CD4-positive, alpha-beta T cell (primary cell): ENCODE data around the gene TTLL3. TPM values are rescaled to one million over a fixed set of nuclear protein-coding genes. Genes with fewer than 3 reads are reported as not detected.

Experiments used
- ATAC-seq: fragments of 200-7000 bp; cut with Tn5 transposase; one replicate; pipeline ENCODE4 v1.10.0; 2022; ENCODE audit warnings: mild to moderate bottlenecking; ENCODE audit not compliant: poor library complexity
- CTCF ChIA-PET: fragments of 350-600 bp; sonication (Branson Sonifier 250); formaldehyde crosslinking; loops from one replicate; lab custom pipeline; 2021; ENCODE audit warnings: antibody characterized with exemption, inconsistent platforms; lab: Charles Lee
- POLR2A ChIA-PET: fragments of 350-600 bp; sonication (Branson Sonifier 250); formaldehyde crosslinking; loops from one replicate; lab custom pipeline; 2021; ENCODE audit warnings: antibody characterized with exemption, inconsistent platforms; lab: Charles Lee
- DNase-seq, 14 experiments: peaks; one replicate each; pipeline ENCODE4 v3.0.0-alpha.2; 2013 to 2020; ENCODE audit warnings: mixed read lengths in 2 of 14
- H3K27ac ChIP-seq, 2 donors: one replicate each; pipeline versions ENCODE4 v1.5.1 to v1.7.0; 2013; ENCODE audit warnings: low read length in 2 of 2, low read depth in 1 of 2, mild to moderate bottlenecking in 1 of 2
- H3K27me3 ChIP-seq, 2 experiments: 1 replicate in 1 of 2; 2 replicates in 1 of 2; pipeline versions ENCODE4 v1.6.1 to v1.7.0; 2013; ENCODE audit warnings: low read length in 2 of 2, control low read depth in 1 of 2, mild to moderate bottlenecking in 1 of 2, moderate library complexity in 1 of 2; ENCODE audit not compliant: insufficient read depth in 2 of 2, control insufficient read depth in 1 of 2
- H3K36me3 ChIP-seq: one replicate; pipeline ENCODE4 v1.6.1; 2013; ENCODE audit warnings: low read length, control low read depth; ENCODE audit not compliant: insufficient read depth
- H3K4me1 ChIP-seq: one replicate; pipeline ENCODE4 v1.6.1; 2013; ENCODE audit warnings: low read length, control low read depth; ENCODE audit not compliant: insufficient read depth
- H3K4me3 ChIP-seq: one replicate; pipeline ENCODE4 v1.5.1; 2013; ENCODE audit warnings: mild to moderate bottlenecking, low read length, moderate library complexity
- H3K9me3 ChIP-seq, 2 experiments: 1 replicate in 1 of 2; 2 replicates in 1 of 2; pipeline versions ENCODE4 v1.6.1 to v1.7.0; 2013; ENCODE audit warnings: low read length in 2 of 2, mild to moderate bottlenecking in 2 of 2, control low read depth in 1 of 2, moderate library complexity in 1 of 2; ENCODE audit not compliant: control insufficient read depth in 1 of 2, insufficient read depth in 1 of 2
- H3K27ac Mint-ChIP-seq: one replicate; pipeline ENCODE4 v1.8.0; 2020; ENCODE audit warnings: mixed read lengths
- H3K27me3 Mint-ChIP-seq: one replicate; pipeline ENCODE4 v1.8.0; 2021; ENCODE audit warnings: mixed read lengths
- H3K36me3 Mint-ChIP-seq: one replicate; pipeline ENCODE4 v1.8.0; 2021; ENCODE audit warnings: low read depth, mixed read lengths
- H3K4me1 Mint-ChIP-seq: one replicate; pipeline ENCODE4 v1.8.0; 2021; ENCODE audit warnings: low read depth, mixed read lengths
- H3K4me3 Mint-ChIP-seq: one replicate; pipeline ENCODE4 v1.8.0; 2020; ENCODE audit warnings: mild to moderate bottlenecking, mixed read lengths
- H3K9me3 Mint-ChIP-seq: one replicate; pipeline ENCODE4 v1.8.0; 2020; ENCODE audit warnings: mixed read lengths
- intact Hi-C, 2 experiments: fragments of 100-400 bp; cut with DNase I in 1 of 2; cut with micrococcal nuclease in 1 of 2; formaldehyde crosslinking; loops; one replicate each; pipeline versions ENCODE4 v1.15.1 to v1.9.0; 2023 to 2025; cut with DNase I, micrococcal nuclease
- polyA plus RNA-seq, 2 donors: library from polyadenylated mRNA; unstranded; fragments of 120-200 nt; gene quantifications; one replicate each; pipeline ENCODE4 v1.2.1, GENCODE V29; 2013
- total RNA-seq, 174 experiments: library from RNA in 2 of 174; stranded (reverse) in 2 of 174; gene quantifications; one replicate each; pipeline ENCODE4 v1.2.3 and lab custom pipeline; 2021 to 2026
- TF ChIP-seq, protein P1 (sequence below): fragments of 200-600 bp; IDR thresholded peaks from one replicate; pipeline ENCODE4 v1.8.0; 2022; ENCODE audit warnings: antibody characterized with exemption, mild to moderate bottlenecking

TTLL3 gene, protein sequence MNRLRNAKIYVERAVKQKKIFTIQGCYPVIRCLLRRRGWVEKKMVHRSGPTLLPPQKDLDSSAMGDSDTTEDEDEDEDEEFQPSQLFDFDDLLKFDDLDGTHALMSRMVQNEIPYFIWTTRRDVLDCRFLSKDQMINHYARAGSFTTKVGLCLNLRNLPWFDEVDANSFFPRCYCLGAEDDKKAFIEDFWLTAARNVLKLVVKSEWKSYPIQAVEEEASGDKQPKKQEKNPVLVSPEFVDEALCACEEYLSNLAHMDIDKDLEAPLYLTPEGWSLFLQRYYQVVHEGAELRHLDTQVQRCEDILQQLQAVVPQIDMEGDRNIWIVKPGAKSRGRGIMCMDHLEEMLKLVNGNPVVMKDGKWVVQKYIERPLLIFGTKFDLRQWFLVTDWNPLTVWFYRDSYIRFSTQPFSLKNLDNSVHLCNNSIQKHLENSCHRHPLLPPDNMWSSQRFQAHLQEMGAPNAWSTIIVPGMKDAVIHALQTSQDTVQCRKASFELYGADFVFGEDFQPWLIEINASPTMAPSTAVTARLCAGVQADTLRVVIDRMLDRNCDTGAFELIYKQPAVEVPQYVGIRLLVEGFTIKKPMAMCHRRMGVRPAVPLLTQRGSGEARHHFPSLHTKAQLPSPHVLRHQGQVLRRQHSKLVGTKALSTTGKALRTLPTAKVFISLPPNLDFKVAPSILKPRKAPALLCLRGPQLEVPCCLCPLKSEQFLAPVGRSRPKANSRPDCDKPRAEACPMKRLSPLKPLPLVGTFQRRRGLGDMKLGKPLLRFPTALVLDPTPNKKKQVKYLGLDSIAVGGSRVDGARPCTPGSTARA
- total RNA-seq (10 to 100 TPM; 50.5 to 58.6 TPM), total RNA-seq (lab: John Stamatoyannopoulos, UW) (3.7 to 39.6 (median 15.6) reads per million in 172 experiments)
- polyA plus RNA-seq (2013, experiment 1 of 2): 29.4 TPM
- polyA plus RNA-seq (2013, experiment 2 of 2): 43.8 TPM

DNA sequence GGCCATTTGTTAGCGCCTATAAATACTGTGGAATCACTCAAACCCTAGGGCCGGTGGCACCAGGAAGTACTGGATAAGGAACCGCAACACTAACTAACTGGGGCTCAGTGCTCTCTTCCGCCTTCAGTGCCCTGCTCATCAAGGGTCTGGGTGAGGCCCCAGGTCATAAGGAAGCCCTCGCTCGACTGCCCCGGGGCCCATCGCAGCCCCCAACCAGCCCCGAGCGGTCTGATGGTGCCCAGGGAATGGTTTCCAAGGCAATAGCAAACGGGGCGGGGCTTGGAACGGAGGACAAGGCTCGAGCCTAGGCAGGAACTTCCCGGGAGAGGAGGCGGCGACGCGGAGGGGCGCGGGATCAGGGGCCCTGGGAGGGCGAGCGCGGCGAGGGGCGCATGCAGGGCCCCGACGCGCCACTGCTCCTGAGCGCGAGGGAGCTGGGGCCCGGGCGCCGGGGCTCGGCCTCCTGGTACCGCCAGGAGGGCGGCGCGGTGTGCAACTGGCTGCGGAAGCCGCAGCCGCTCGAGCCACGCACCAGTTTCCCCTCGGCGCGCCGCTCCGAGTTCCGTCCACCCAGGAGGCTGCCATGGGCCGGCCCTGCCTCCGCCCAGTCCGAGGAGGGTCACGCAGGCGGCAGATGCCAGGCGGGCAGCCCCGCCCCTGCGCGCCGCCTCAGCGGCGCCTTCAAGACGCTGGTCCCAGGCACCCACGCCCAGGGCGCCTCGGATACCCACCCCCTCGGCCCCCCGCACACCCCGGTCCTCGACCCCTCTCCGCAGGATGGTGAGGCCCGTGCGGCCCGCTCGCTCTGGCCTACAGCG, at the start of gene TTLL3:
TTLL3 (plus strand) TSS at position 648 of the 818 bp plus-strand sequence. CDS start 400 bp downstream, outside the sequence.
- intact Hi-C loops: loop anchor here (1.0 to 5.0 kb wide), 3 partner anchors 17 to 63 kb away; partner anchors contain the start of genes ARPC4 (in 2 of the 2), OGG1 (in 1 of the 2) and TADA3 (in 1 of the 2)
- TF ChIP-seq, protein P1, sequence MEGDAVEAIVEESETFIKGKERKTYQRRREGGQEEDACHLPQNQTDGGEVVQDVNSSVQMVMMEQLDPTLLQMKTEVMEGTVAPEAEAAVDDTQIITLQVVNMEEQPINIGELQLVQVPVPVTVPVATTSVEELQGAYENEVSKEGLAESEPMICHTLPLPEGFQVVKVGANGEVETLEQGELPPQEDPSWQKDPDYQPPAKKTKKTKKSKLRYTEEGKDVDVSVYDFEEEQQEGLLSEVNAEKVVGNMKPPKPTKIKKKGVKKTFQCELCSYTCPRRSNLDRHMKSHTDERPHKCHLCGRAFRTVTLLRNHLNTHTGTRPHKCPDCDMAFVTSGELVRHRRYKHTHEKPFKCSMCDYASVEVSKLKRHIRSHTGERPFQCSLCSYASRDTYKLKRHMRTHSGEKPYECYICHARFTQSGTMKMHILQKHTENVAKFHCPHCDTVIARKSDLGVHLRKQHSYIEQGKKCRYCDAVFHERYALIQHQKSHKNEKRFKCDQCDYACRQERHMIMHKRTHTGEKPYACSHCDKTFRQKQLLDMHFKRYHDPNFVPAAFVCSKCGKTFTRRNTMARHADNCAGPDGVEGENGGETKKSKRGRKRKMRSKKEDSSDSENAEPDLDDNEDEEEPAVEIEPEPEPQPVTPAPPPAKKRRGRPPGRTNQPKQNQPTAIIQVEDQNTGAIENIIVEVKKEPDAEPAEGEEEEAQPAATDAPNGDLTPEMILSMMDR: no peak
- Mint-ChIP-seq H3K9me3 (no peaks in the 10 kb centered on the region), H3K4me1 (peaks cover 40% of the 10 kb centered on the region), H3K27me3 (no peaks in the 10 kb centered on the region), H3K27ac (peak within 1 kb of the TSS; percentile 83), H3K4me3 (peak within 1 kb of the TSS; percentile 88), H3K36me3 (peaks cover 43% of the 10 kb centered on the region)
- peak; percentile 22 to 72 (median 38) for DNase-seq
- POLR2A ChIA-PET: interaction anchor here (0.6 to 5.9 kb wide), 10 partner anchors 17 to 511 kb away, joined by 3 to 64 read pairs (median 6); partner anchors contain the start of genes ARPC4, BRPF1, CRELD1 and JAGN1
- Histone ChIP-seq H3K9me3 (no peaks in the 10 kb centered on the region), H3K4me1 (peaks cover 35% of the 10 kb centered on the region), H3K27me3 (no peaks in the 10 kb centered on the region), H3K4me3 (peak within 1 kb of the TSS; percentile 68), H3K36me3 (peaks cover 30% of the 10 kb centered on the region), H3K27ac (peak within 1 kb of the TSS; percentile 70 to 85)
- ATAC-seq: peak; percentile 66
- CTCF ChIA-PET: interaction anchor here (1.3 to 1.5 kb wide), 2 partner anchors 17 to 83 kb away, joined by 5 to 8 read pairs; partner anchors contain the start of gene ARPC4

DNA sequence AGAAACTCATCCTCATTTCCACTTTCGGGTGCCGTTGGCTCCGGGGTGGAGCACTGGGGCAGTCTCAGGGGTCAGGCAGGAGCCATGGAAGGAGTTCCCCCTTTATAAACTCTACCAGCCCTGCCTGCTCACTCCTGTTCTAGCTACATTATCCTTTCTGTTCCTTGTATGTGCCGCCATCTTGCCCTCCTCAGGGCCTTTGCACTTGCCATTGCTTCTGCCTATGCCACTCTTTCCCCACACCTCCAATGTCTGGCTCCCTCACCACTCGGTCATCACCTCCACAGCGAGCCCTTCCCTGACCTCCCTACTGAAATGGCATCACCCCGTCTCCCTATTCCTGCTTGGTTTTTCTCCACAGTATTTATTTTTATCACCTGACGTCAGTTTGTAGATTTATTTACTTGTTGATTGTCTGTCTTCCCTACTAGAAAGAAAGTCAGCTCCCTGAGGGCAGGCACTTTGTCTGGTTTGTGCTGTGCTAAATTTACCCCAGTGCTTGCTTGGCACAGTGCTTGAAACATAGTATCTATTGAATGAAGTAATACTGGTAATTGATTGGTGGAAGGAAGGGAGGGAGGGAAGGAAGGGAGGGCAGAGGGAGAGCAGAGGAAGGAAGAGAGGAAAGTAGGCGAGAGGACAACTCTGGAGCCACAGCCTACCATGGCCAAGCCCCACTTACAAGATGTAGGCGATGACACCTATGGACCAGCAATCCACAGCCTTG, 49.1 kb upstream of the TTLL3 start:
- H3K27me3 ChIP-seq: no peaks in the 10 kb centered on the region
- POLR2A ChIA-PET: interaction anchor here (0.6 kb wide), 1 partner anchor 11 kb away, joined by 6 read pairs; no protein-coding TSS in a partner anchor
- ATAC-seq (no peak), DNase-seq (no peak)
- Mint-ChIP-seq H3K27me3 (no peaks in the 10 kb centered on the region), H3K27ac (no peak overlapping the region), H3K4me3 (no peak overlapping the region), H3K36me3 (peaks cover 41% of the 10 kb centered on the region), H3K4me1 (no peaks in the 10 kb centered on the region), H3K9me3 (no peaks in the 10 kb centered on the region)
- TF ChIP-seq, protein P1: no peak
- no peaks in the 10 kb centered on the region for H3K9me3 ChIP-seq
- H3K27ac ChIP-seq: no peak overlapping the region
- CTCF ChIA-PET: no interaction called here
- H3K4me3 ChIP-seq: no peak overlapping the region
- intact Hi-C loops: loop anchor here in 1 of 2 experiments (1.0 kb wide), 1 partner anchor 9 kb away; no protein-coding TSS in a partner anchor
- H3K4me1 ChIP-seq: peaks cover 9% of the 10 kb centered on the region
- H3K36me3 ChIP-seq: peaks cover 50% of the 10 kb centered on the region
